AG10803 (cell line): ENCODE results near the gene SPATA31C1.
"Not testable (repeated sequence)": the region's sequence is repeated elsewhere in the genome, so short reads cannot be mapped to it uniquely, and the experiment has no call there.

ENCODE experiments used
- DNase-seq: peaks from one replicate; pipeline ENCODE4 v3.0.0; 2010; ENCODE audit warnings: low read depth
- H3K4me3 ChIP-seq: 2 replicates; pipeline ENCODE4 v1.5.1; 2011; ENCODE audit warnings: mild to moderate bottlenecking, low read length, control low read depth
- TF ChIP-seq, protein P1 (sequence below): conservative IDR thresholded peaks from 2 replicates; pipeline ENCODE4 v1.5.1; 2011; ENCODE audit warnings: mild to moderate bottlenecking, low read length, control low read depth, inconsistent platforms

The SPATA31C1 gene

DNA sequence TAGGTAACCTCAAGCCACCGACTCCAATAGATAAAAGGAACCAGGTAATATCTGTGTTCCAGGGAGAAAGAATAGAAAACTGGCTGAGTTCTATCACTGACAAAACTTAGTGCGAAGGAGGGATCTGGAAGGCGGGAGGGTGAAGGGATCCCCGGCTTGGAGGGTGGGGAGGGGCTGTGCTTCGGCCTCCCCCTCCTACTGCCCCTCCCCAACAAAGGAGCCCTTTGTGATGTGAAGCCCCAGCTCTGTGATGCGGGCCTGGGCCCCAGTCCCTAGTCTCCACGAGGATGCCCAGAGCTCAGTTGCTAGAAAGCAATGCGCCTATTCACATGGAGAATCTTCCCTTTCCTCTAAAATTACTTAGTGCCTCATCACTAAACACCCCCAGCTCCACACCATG lies at the start of gene SPATA31C1:
Gene SPATA31C1, plus strand, starts transcription at position 301 of the 400 bp plus-strand sequence.
- DNase-seq, result not testable (repeated sequence)

DNA sequence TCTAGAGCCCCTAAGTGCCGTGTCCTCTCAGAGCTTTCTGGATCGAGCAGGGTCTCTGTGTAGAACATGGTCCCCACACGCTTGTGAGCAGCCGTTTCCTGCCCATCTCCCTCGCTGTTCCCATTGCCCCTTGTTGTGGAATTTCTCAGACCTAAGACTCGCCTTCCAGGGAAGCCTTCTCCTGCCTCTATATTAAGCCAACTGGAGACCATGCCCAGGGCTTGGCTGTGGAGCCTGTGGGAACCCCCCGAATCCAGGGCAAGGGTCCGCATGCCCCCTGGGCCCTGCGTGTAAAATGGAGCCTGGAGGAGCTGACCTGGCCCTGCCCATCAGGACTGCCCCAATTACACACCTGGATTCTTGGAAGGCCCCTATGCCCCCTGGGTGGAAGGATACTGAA lies 49.6 kb upstream of the SPATA31C1 start:
- TF ChIP-seq, protein P1, sequence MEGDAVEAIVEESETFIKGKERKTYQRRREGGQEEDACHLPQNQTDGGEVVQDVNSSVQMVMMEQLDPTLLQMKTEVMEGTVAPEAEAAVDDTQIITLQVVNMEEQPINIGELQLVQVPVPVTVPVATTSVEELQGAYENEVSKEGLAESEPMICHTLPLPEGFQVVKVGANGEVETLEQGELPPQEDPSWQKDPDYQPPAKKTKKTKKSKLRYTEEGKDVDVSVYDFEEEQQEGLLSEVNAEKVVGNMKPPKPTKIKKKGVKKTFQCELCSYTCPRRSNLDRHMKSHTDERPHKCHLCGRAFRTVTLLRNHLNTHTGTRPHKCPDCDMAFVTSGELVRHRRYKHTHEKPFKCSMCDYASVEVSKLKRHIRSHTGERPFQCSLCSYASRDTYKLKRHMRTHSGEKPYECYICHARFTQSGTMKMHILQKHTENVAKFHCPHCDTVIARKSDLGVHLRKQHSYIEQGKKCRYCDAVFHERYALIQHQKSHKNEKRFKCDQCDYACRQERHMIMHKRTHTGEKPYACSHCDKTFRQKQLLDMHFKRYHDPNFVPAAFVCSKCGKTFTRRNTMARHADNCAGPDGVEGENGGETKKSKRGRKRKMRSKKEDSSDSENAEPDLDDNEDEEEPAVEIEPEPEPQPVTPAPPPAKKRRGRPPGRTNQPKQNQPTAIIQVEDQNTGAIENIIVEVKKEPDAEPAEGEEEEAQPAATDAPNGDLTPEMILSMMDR, result no peak
- DNase-seq, result no peak
- H3K4me3 ChIP-seq, result no peak overlapping the region

More for the DNA sequence above, at the start of gene SPATA31C1:
- not testable (repeated sequence) for H3K4me3 ChIP-seq

DNA sequence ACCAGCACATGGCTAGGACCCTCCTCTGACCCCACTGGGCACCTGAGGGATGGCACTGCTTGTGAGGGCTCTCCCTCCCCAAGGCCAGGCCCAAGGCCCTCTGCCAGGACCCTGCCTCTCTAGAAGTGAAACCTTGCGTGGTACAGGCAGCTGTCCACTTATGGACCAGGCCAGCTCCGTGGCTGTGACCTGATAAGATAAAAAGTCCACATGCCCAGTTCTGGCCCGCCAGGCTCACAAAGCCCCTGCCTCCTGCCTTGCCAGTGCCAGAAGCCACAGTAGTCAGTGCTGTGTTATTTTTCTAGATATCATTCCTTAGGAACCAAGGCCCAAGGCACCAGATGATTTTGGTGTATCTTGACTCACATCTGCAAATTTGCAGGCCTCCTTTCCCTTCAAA lies 49.1 kb upstream of the SPATA31C1 start:
- TF ChIP-seq, protein P1, result no peak
- no peak overlapping the region for H3K4me3 ChIP-seq
- no peak for DNase-seq

DNA sequence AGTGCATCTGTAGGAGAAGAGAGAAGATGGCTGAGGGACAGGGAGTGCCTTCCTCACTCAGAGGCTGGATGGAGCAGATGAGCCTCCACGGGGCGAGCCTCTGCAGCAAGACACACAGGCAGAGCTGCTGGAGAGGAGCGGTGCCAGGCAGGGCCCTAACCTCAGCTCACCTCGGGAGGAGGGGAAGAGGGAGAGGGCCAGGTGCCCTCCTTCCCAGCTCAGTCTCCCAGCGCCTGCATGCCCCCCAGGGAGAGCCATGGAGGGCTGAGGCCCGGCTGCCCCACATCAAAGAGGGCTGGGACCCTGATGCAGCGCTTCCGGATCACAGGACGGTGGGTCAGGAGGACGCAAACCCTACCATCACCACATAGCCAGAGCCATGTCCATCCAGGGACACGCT lies 48.7 kb upstream of the SPATA31C1 start:
- TF ChIP-seq, protein P1, result no peak
- no peak overlapping the region for H3K4me3 ChIP-seq
- no peak for DNase-seq

DNA sequence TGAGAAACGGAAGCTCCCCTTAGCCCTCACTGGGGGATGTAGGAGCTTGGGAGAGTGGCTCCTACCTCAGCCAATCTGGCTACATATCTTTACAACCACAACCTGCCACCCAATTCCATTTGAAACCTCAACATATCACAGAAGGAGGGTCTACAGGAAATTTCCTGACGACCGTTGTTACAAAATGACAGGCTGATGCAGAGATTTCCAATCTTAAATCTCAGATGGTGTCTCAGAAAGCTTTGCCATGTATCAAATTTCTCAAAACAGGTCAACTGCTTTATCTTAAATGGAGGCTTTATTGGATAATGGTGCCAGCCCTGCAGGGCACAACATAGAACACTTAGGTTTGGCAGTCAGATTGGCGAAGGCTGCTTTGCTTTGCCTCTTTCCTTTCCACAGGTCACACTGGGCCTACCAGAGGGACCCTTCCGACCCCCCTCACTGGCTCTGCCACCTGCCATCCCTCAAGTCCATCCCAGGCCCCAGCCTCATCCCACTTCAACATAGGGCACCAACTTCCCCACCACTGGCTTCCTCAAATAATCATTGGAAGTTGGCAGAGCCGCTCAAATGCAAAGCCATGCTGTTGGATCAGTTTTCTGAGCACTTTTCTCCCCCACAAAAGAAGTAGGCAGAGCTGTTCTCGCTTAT lies 46.2 kb upstream of the SPATA31C1 start:
- TF ChIP-seq, protein P1, result no peak

DNA sequence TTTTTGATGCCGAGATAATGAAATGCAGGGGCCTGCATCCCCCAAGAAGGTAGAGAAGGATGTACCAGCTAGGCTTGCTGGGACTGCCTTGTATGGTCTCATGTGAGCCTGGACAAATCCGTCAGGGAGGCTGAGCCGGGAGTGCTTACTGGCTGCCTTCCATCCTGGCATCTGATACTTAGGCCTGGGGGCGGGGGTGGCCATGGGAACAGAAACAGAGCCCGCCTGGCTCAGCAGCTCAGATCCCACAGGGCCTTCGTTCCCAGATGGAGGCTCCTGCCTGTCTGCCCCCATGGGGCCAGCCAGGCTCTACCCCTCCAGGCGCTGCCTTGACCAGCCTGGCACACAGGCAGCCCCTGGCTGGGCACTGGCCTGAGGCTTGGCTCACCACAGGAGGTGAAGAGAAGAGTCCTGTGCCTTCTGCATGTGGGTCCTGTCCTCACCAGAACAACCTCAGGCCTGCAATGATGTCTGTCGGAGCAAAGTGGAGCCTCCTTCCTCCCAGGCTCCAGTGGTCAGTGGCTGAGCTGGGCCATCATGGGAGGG lies 45.6 kb upstream of the SPATA31C1 start:
- DNase-seq, result peak; percentile 29
- TF ChIP-seq, protein P1, result no peak
- no peak overlapping the region for H3K4me3 ChIP-seq

More for the DNA sequence above, 46.2 kb upstream of the SPATA31C1 start:
- no peak for DNase-seq
- H3K4me3 ChIP-seq, result no peak overlapping the region

DNA sequence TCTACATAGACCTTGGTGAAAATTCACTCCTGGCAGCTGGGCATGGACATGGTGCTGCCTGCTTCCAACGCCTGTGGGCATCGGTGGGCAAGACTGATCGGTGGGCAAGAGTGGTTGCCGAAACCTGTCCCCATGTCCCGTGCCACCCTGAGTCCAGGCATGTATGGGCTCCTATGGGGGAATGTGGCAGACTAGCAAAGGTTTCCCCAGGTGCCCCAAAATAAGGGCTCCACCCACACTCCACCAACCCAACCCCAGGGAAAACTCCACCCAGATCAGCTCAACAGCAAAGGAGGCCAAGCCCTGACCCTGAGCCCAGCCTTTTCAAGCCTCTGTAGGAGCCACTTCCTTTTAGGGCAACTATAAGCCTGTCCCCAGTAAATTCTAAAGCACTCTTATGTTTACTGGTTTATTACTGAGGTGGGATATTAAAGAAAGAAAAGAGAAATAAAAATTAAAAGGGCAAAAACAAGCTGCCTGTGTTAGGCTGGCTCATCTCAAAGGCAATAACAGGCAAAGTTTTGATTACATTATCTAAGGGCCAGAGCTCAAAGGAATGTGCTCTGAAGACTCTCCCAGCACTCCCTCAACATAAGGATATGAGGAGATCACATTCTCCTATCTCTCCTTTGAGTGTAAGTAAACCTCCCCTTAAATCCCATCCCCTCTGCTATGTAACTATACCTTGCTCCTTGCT lies 44.0 kb upstream of the SPATA31C1 start:
- TF ChIP-seq, protein P1, result no peak
- H3K4me3 ChIP-seq, result no peak overlapping the region
- no peak for DNase-seq
